ENCODE measurements around the gene SMG6.

Gene SMG6

DNA sequence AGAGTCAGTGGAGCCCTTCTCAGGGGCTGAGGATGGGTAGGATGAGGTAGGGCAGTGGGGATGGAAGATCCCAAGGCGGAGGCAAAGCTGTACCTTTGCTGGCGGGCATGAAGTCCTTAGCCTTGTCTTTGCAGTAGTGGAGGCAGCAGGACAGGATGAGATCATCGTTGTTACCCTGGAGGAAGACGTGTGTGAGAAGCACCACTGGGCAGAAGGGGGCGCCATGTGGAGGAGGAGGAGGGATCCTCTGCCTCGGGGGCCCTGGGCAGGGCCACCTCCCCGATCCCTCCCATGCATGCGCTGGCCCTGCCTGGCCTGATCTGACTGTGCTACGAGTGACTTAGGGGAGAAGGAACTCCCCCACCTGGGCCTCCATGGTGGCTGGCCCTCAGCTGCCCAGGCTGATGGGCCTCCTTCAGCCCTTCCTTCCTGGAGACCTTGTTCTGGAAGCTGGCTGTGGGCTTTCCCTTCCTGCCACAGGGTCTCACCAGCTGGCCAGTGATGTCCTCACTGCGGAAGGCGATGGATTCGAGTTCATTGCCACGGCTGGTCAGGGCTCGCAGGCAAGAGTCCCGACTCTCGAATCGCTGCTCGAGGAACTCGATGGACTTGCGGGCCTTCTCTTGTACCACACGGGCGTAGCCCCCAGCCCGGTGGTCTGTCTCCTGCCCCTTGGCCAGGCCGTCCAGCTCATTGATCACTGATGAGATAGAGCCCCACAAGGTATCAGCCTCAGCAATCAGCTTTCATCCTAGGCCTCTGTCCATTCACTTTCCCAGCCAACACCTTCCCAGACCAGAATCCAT lies 238.4 kb downstream of the SMG6 start:
- peak; percentile 58 to 70 for DNase-seq
- TF ChIP-seq GATA1 (IDR thresholded peaks at IDR 0.05; ENCODE audit: low read depth, low read length) (no peak), POLR2A (IDR thresholded peaks at IDR 0.05; ENCODE audit: low read length) (no peak)

DNA sequence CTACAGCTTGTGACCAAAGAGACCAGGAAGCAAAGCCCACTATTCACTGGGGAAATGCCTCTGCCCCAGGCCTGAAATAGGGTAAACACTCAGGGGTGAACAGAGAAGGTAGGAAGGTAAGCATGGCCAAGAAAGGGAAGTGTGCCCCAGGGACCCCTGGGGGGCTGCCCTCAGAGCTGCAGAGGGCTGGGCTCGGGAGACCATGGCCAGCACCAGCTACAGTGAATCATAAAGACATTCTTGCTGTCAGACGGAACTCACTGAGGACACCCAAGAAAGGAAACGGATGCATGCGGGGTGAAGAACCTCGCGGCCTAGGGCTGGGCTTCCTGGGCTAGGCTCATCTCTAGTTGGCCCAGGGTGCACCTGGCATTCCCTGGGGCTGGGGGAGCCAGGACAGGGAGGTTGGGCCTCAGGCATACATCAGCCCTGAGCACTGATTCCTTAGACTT lies 239.0 kb downstream of the SMG6 start:
- TF ChIP-seq POLR2A (IDR thresholded peaks at IDR 0.05; ENCODE audit: low read length) = no peak
- DNase-seq = no peak

DNA sequence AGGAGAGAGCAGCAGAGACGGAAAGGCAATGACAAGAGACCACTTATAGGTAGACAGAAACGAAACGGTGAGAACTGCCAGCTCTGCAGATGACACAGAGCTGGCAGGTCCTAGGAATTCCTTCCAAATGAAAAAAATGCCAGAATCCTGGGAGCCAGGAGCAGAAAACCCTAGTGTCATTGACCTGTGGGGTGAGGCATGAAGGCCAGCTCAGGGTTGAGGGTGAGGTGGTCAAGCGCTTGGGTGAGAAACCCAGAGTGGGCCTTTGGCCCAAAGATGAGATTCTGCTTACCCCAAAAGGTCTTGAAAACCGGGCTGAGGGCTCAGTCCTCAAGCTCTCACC lies 239.5 kb downstream of the SMG6 start:
- TF ChIP-seq GATA1 (IDR thresholded peaks at IDR 0.05; ENCODE audit: low read depth, low read length) (no peak), POLR2A (IDR thresholded peaks at IDR 0.05; ENCODE audit: low read length) (no peak)
- DNase-seq = no peak

DNA sequence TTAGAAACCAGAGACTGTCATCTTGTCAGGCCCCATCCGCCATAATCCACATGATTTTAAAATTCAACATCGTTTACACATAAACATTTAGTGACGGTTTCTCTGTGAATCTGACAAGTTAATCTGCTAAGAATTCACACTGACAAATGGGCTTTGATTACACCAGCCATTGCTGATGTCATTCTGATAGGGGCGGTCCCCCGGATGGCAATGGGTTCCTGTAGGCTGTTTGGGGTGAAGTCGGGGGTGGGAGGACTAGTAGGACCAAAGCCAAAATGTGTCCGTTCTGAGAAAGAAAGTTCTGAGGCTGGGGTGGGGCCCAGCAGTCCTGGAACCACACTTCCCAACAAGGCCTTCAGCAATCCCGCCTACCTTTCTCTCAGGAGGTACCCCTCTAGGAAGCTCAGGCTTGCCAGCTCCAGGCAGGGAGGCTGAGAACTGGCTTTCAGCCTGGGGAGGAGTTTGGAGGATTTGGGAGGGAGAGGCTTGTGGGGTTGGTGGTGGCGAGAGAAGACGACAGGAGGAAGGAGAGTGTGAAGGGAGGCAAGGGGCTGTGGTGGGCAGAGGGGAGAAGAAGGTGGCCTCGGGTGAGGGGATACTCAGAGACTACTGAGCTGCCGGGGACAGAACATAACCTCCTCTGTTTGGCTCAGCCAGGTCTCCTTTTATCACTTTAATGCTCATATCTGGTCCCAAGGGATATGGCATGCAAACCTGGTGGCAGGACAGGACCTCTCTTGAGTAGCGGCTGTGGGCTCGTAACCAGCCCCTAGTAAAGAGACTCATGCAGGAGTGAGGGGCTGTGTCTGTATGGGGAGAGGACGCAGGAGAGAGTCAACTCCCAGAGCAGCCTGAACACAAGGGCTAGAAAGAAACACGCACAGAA lies 240.1 kb downstream of the SMG6 start:
- DNase-seq = no peak

DNA sequence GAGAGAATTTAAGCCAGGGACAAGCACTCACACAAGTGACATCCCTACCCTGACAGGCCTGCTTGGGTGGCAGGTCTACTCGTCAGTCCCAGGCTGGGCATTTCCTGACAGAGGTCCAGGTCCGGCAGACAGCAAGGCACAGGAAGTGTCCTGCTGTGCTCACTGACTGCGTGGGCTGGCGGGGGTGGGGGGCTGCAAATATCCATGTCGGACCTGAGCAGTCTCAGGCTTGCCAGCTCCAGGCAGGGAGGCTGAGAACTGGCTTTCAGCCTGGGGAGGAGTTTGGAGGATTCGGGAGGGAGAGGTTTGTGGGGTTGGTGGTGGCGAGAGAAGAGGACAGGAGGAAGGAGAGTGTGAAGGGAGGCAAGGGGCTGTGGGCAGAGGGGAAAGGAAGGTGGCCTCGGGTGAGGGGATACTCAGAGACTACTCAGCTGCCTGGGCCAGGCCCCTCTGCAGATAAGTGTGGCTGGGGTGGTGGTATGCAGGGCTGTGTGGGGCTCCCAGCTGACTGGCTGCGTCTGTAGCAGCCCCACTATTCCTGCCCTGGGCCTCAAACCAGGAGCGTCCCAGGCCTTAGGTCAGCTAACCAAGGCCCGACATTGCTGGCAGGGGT lies 240.9 kb downstream of the SMG6 start:
- no peak for DNase-seq
- TF ChIP-seq GATA1 (IDR thresholded peaks at IDR 0.05; ENCODE audit: low read depth, low read length) (no peak), POLR2A (IDR thresholded peaks at IDR 0.05; ENCODE audit: low read length) (no peak)

More for the DNA sequence above, 240.1 kb downstream of the SMG6 start:
- TF ChIP-seq GATA1 (IDR thresholded peaks at IDR 0.05; ENCODE audit: low read depth, low read length) (no peak), POLR2A (IDR thresholded peaks at IDR 0.05; ENCODE audit: low read length) (no peak)

DNA sequence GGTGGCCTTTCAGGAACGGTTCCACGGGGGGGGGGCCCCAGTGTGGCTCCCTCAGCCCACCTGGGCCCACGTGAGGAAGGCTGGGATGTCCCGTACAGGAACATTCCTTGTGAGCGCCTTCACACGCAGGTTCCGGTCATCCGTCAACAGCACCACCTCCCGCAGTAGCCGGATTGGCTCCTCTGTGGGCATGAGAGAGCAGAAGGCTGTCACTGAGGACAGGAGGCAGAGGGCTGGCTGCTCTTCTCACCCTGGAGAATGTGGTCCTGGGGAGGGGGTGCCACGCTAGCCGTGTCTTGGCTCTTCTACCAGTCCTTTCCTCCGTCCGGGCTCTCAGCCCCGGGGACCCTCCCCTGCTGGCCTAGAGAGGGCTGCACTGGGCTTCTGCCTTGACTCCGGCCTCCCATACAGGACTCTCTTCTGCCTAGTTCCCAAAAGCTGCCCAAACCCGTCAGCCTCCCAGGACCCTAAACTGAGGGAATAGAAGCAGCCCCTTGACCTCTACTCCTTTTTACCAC lies 242.1 kb downstream of the SMG6 start:
- TF ChIP-seq POLR2A (IDR thresholded peaks at IDR 0.05; ENCODE audit: low read length) = no peak
- TF ChIP-seq GATA1 (IDR thresholded peaks at IDR 0.05; ENCODE audit: low read depth, low read length) = no peak
- no peak for DNase-seq

DNA sequence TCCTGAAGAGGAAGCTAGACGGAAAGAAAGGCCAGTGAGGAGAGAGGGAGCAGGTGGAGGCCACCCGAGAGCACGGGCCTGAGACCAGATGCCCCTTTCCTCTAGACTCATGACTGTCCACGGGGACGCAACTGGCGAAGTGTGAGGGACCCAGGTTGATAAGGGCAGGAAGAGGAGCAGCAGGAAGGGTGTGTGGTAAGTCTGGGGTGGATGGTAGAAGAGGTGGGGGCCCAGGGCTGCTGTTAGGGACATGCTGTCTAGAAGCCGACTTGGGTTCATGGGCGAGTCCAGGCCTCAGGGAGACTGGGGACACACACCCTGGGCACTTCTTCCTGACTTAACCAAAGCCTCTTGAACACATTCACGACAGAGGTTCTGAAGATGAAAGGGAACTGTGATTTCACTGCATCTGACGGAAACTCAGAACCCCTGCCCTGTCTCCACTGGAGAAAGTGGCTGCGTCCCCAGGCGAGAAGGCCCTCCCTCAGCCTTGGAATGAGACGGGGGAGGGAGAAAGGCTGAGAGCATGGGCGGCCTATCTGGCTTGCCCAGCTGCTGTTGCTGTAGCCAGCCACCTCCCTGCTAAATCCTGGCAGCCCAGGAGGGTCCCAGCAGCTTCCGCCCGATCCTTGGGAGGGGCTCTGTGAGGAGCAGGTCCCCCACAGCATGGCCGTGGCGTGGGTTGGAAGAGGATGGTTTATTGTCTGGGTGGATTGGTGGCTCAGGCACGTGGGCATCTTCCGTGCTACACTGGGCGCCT lies 242.7 kb downstream of the SMG6 start:
- TF ChIP-seq GATA1 (IDR thresholded peaks at IDR 0.05; ENCODE audit: low read depth, low read length) (no peak), POLR2A (IDR thresholded peaks at IDR 0.05; ENCODE audit: low read length) (no peak)
- no peak for DNase-seq

DNA sequence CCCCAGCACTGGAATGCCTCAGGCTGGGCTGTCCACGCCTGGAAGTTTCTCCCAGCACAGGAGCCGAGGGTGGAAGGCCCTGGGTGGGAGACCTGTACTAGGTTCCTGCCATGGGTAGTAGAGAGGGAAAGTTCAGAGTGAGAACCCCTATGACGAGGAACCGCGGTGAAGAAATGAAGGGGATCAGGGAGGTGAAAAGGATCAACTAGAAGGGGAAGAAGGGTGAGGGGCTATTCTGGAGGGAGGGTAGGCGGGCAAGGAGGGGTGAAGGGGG lies 243.3 kb downstream of the SMG6 start:
- no peak for TF ChIP-seq POLR2A (IDR thresholded peaks at IDR 0.05; ENCODE audit: low read length)
- no peak for TF ChIP-seq GATA1 (IDR thresholded peaks at IDR 0.05; ENCODE audit: low read depth, low read length)
- DNase-seq = no peak

DNA sequence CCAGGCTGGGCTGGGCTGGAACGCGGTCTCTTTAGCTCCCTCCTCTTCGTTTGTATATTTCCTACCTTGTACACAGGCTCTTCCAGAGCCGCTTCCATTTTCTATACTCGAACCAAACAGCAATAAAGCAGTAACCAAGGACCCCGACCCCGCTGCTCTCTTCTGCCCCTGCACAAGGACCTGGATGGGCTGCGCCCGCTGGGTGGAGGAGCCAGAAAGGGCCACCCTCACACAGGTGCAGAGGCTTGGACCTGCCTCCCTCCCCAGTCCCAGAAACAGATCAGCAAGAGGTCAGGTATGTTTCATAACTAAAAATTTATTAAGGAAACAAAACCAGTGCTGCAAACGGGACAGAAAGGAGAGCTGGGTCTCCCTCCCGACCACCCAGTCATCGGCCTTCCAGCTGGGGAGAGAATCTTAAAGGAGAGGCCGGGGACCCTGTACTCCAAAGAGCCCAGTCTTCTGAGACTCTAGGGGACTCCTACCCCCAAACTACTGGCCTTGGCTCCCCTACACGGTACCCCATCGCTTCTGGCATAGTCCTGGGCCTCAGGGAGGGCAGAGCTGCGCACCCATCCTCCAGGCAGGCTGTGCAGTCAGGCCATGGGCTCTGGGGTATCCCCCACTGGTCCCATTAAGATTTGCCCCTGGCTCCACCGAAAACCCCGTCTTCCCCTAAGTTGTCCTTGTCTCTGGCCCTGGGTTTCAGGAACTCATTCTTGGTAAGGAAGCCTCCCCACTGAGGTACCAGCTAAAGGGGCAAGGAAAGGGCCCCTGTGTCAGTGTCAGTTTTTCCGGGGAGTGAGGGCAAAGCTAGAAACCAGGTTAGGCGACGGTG lies 243.8 kb downstream of the SMG6 start:
- TF ChIP-seq GATA1 (IDR thresholded peaks at IDR 0.05; ENCODE audit: low read depth, low read length) (no peak), POLR2A (IDR thresholded peaks at IDR 0.05; ENCODE audit: low read length) (no peak)
- DNase-seq = no peak

DNA sequence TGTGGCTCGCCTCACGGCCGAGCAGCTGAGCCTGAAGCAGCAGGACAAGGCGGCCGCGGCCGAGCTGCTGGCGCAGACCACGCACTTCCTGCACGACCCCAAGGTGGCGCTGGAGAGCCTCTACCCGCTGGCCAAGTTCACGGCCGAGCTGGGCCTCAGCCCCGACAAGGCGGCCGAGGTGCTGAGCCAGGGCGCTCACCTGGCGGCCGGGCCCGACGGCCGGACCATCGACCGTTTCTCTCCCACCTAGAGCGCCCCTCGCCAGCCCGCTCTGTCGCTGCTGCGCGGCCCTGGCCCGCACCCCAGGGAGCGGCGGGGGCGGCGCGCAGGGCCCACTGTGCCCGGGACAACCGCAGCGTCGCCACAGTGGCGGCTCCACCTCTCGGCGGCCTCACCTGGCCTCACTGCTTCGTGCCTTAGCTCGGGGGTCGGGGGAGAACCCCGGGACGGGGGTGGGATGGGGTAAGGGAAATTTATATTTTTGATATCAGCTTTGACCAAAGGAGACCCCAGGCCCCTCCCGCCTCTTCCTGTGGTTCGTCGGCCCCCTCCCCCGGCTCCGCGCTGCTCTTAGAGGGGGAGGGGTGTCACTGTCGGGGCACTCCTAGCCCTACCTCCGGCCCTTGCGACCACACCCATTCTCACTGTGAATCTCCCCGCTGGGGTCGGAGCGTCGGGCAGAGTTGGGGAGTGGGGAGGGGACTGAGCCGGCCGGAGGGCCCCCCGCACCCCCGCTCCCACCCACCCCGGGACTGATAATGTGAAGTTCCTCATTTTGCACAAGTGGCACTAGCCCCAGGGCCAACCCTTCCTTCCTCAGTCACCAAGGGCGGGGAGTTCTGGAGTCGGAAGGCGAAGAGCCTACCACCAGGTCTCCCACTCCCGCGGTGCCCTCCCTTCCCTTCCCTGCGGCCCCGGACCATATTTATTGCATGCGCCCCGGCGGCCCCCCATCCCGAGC lies 244.7 kb downstream of the SMG6 start:
- peak; percentile 78 to 88 for DNase-seq
- TF ChIP-seq GATA1 (IDR thresholded peaks at IDR 0.05; ENCODE audit: low read depth, low read length) (no peak), POLR2A (IDR thresholded peaks at IDR 0.05; ENCODE audit: low read length) (no peak)

DNA sequence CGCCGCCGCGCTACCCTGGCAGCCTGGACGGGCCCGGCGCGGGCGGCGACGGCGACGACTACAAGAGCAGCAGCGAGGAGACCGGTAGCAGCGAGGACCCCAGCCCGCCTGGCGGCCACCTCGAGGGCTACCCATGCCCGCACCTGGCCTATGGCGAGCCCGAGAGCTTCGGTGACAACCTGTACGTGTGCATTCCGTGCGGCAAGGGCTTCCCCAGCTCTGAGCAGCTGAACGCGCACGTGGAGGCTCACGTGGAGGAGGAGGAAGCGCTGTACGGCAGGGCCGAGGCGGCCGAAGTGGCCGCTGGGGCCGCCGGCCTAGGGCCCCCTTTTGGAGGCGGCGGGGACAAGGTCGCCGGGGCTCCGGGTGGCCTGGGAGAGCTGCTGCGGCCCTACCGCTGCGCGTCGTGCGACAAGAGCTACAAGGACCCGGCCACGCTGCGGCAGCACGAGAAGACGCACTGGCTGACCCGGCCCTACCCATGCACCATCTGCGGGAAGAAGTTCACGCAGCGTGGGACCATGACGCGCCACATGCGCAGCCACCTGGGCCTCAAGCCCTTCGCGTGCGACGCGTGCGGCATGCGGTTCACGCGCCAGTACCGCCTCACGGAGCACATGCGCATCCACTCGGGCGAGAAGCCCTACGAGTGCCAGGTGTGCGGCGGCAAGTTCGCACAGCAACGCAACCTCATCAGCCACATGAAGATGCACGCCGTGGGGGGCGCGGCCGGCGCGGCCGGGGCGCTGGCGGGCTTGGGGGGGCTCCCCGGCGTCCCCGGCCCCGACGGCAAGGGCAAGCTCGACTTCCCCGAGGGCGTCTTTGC lies 245.6 kb downstream of the SMG6 start:
- TF ChIP-seq GATA1 (IDR thresholded peaks at IDR 0.05; ENCODE audit: low read depth, low read length) = no peak
- peak; percentile 34 to 42 for DNase-seq

Data from erythroblast (primary cell).